SU-DHL-6 (cell line): ENCODE measurements around the gene NLRP6.

Experiments used
- CTCF ChIP-seq: fragments of 200-600 bp; sonication (generic); IDR thresholded peaks from one replicate; pipeline ENCODE4 v1.5.1; 2017; ENCODE audit warnings: antibody characterized with exemption, mild to moderate bottlenecking, low read length, moderate library complexity; ENCODE audit not compliant: insufficient read depth, poor library complexity, severe bottlenecking
- EZH2phosphoT487 ChIP-seq: fragments of 200-600 bp; sonication (generic), shearing (Covaris generic); conservative IDR thresholded peaks from 2 replicates; pipeline ENCODE4 v1.6.1; 2018; ENCODE audit warnings: mild to moderate bottlenecking, antibody characterized with exemption, low read length, moderate library complexity, mixed read lengths

DNA sequence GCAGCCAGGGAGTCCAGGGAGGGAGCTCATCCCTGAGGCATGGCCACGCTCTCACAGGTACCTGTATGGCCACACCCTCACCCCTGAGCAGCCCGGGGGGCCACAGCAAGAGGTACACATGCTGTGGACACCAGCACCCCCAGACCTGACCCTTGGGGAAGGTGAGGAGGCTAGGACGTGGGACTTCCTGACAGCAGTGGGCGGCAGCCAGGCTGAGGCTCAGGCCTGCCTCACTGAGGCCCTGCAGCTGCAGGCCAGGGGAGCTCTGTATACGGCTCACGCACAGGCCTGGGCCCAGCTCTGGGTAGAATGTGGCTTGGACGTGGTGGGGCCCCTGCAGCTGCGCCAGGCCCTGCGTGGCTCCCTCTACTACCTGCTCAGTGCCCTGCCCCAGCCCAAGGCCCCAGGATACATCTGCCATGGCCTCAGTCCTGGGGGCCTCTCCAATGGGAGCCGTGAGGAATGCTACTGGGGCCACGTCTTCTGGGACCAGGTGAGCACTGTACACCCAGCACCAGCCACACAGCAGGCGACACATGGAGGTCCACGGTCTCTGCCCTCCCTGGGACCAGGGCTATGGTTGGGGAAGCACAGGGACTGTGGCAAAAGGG, 12.5 kb downstream of the NLRP6 start:
- no peak for TF ChIP-seq CTCF
- TF ChIP-seq EZH2phosphoT487, result no peak
